Measurements from ENCODE around the gene ZNF205. TPM values are rescaled to one million over a fixed set of nuclear protein-coding genes. Genes with fewer than 3 reads are reported as not detected.

Gene ZNF205
- total and polyA plus RNA-seq, 2 of the 13 experiments (the other 11 are each of a cell fraction or from before 2014, with no cell fraction given): 5.8 to 10.2 TPM

- TF ChIP-seq ZNF609 (CRISPR knock-in tag; IDR thresholded peaks at IDR 0.05; ENCODE audit: borderline replicate concordance) (peak; percentile 24; the same call in 1 of the 2 replicates), RFX3 (CRISPR knock-in tag; IDR thresholded peaks at IDR 0.05) (no peak), ZNF709 (CRISPR knock-in tag; IDR thresholded peaks at IDR 0.05) (peak; percentile 19; the same call in 1 of the 2 replicates), EP300 (IDR thresholded peaks at IDR 0.05; ENCODE audit: low read depth in 2 of 2, low read length in 2 of 2) (no peak), EP300 (CRISPR knock-in tag; IDR thresholded peaks at IDR 0.05; ENCODE audit: borderline replicate concordance) (0 out of 2 replicates have a peak, but pooled peaks have one; percentile 12), ZNF562 (CRISPR knock-in tag; IDR thresholded peaks at IDR 0.05; ENCODE audit: borderline replicate concordance) (no peak), ZNF576 (CRISPR knock-in tag; IDR thresholded peaks at IDR 0.05) (0 out of 2 replicates have a peak, but pooled peaks have one; percentile 33), SATB2 (CRISPR knock-in tag; IDR thresholded peaks at IDR 0.05) (peak; percentile 18; the same call in 1 of the 2 replicates), ZNF790 (CRISPR knock-in tag; IDR thresholded peaks at IDR 0.05; ENCODE audit: borderline replicate concordance) (0 out of 2 replicates have a peak, but pooled peaks have one; percentile 4), ELK4 (CRISPR knock-in tag; IDR thresholded peaks at IDR 0.05; ENCODE audit: borderline replicate concordance) (no peak), MXD1 (CRISPR knock-in tag; IDR thresholded peaks at IDR 0.05) (peak; percentile 52; the same call in 1 of the 2 replicates), ZNF784 (CRISPR knock-in tag; IDR thresholded peaks at IDR 0.05; ENCODE audit: borderline replicate concordance) (0 out of 2 replicates have a peak, but pooled peaks have one; percentile 6), RFXAP (CRISPR knock-in tag; IDR thresholded peaks at IDR 0.05; ENCODE audit: borderline replicate concordance) (no peak), ZNF564 (CRISPR knock-in tag; IDR thresholded peaks at IDR 0.05) (no peak), ZNF687 (CRISPR knock-in tag; IDR thresholded peaks at IDR 0.05) (peak; percentile 67), XRCC5 (optimal IDR thresholded peaks at IDR 0.05; ENCODE audit: low read length) (peak; percentile 61)
These were observed 37.4 kb downstream of the ZNF205 start (continued) for GRCh38 chr16:3149630-3150345.

All from HepG2 (cell line).